Amygdala (tissue), 56 donors: ENCODE results near the gene CPA4.
"Not testable (repeated sequence)": the region's sequence is repeated elsewhere in the genome, so short reads cannot be mapped to it uniquely, and the experiment has no call there.

Source experiments
- DNase-seq, 56 donors: peaks; one replicate each; lab custom pipeline; 2025; lab: John Stamatoyannopoulos, UW

CPA4 gene

DNA sequence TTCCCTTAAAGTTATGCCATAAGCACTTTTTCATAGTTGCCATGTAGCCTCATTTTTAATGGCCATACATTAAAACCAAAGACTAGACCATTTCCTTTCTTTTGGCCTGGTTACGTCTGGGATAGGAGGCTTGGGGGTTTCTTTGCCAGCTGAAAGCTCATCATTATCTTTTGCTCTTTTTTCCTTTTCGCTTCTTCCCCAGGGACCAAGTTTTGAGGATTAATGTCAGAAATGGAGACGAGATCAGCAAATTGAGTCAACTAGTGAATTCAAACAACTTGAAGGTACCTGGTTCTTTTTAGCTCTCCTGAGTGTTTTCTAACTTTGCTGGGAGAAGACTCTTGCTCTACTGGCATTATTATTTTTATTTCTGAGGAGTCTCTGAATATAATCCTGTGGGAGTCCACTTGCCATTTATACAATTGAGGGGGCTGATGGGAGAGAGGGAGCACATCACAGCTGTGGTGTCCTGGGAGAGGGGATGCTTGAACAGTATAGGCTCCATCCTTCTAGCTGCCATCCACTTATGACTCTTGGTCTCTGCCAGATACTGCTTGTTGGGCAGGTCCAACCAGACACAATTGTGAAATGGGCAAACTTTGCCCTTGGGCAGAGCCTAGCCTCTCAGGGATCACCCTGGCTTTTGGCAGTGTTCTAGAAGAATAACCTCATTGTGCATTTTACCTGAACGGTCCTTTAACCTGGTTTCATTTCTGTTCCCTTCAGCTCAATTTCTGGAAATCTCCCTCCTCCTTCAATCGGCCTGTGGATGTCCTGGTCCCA, 5.8 kb downstream of the CPA4 start:
- DNase-seq, result no peak

DNA sequence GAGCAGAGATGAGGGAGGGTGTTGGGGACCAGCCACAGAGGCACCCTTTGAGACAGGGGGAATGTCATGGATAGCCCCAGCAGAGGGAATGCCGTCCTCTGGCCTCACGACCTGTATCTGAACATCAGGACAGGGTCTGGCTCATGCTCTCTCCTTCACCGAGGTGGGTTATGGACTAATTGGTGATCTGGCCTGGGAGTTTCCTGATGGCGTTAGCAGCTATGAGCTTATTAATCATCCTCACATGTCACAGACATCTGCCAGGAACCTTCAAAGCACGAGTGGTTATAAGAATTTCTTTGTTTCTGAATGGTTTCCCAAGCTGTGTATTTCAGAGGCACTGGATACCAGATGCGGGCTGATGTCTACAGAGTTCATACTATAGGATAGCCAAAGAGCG, 6.9 kb downstream of the CPA4 start:
- DNase-seq, result no peak

DNA sequence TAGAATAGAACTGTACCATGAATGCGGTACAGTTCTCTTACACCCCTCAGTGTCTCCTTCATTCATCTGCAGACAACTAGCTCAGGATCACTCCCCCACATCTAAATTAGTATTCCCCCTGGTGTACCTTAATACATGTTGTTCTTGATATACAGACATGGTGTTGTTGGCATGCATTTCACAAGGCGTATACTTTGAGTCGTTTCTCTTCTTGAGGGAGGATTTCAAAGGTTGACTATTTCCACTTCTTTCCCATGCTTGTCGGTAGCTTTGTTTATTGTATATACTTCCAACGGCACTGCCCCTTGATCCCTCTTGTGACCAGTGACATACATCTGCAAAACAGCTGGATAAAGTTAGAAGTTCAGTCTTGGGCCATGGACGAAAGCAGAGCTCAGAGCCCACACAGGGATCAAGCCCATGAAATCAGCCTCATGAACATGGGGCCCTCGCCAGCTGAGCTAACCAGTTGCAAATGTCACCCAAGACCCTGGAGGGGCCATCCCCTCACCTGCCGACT, 8.6 kb downstream of the CPA4 start:
- DNase-seq, result no peak

GRCh38 chr7:130302649-130303048, 9.7 kb downstream of the CPA4 start:
- no peak for DNase-seq

DNA sequence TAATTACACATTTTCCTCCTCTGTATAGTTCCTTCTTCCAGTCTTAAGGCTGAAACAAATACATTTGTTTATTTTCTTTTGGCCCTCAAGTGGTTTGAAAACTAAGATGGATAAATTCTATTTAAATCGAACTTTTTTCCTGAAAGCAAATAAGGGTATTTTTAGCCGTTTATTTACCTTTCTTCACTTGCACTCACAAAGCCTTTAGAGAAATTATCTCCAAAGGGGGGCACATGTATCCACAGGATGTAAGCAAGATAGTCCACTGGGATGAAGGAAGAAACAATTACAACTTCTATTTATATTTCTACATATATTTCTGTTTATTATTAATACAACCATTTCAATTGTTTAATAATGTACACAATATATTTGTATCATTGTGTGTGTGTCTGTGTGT, 10.2 kb downstream of the CPA4 start:
- no peak for DNase-seq

DNA sequence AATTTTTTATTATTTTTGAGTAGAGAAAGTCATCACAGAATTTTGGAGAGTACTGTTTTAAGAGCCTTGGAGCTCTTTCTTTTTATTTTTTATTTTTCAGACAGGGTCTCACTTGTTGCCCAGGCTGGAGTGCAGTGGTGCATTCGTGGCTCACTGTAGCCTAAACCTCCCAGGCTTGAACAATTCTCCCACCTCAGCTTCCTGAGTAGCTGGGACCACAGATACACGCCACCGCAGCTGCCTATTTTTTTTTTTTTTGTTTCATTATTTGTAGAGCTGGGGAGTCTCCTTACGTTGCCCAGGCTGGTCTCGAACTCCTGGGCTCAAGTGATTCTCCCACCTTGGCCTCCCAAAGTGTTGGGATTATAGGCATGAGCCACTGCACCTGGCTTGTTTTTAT, 10.6 kb downstream of the CPA4 start:
- DNase-seq, result no peak

- DNase-seq, result peak in 1 of 56 donors; percentile 3
Observed at GRCh38 chr7:130303982-130304381, 11.0 kb downstream of the CPA4 start.

- DNase-seq, result no peak
Observed at GRCh38 chr7:130304878-130305277, 11.9 kb downstream of the CPA4 start.

GRCh38 chr7:130305433-130306042, 12.6 kb downstream of the CPA4 start:
- no peak for DNase-seq

- no peak for DNase-seq
Observed at GRCh38 chr7:130309986-130310385, 17.0 kb downstream of the CPA4 start.

GRCh38 chr7:130314305-130314704, 21.3 kb downstream of the CPA4 start:
- DNase-seq, result no peak

GRCh38 chr7:130319541-130319940, 26.6 kb downstream of the CPA4 start:
- DNase-seq, result no peak

DNA sequence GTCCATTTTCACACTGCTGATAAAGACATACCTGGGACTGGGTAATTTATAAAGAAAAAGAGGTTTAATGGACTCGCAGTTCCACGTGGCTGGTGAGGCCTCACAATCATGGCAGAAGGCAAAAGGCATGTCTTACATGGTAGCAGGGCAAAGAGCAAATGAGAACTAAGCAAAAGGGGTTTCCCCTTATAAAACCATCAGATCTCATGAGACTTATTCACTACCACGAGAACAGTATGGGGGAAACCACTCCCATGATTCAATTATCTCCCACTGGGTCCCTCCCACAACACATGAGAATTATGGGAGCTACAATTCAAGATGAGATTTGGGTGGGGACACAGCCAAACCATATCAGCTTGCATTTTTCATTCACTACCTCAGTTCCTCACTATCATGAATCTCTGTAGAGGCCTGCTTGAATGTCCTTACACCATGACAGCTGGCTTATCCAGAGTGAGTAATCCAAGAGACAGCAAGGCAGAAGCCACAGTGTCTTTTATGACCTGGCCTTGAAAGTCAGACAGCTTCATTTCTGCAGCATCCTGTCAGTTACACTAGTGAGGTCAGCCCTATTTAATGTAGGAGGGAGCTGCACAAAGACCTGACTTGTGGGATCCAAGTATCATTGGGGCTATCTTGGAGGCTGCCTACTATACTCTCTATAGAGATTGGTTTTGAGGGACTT, 28.7 kb downstream of the CPA4 start:
- not testable (repeated sequence) for DNase-seq

DNA sequence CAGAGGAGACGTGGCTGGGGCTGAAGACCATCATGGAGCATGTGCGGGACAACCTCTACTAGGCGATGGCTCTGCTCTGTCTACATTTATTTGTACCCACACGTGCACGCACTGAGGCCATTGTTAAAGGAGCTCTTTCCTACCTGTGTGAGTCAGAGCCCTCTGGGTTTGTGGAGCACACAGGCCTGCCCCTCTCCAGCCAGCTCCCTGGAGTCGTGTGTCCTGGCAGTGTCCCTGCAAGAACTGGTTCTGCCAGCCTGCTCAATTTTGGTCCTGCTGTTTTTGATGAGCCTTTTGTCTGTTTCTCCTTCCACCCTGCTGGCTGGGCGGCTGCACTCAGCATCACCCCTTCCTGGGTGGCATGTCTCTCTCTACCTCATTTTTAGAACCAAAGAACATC, 29.7 kb downstream of the CPA4 start:
- DNase-seq, result no peak

- no peak for DNase-seq
Observed at GRCh38 chr7:130324306-130324943, 31.5 kb downstream of the CPA4 start.

GRCh38 chr7:130329681-130330080, 36.7 kb downstream of the CPA4 start:
- no peak for DNase-seq

DNA sequence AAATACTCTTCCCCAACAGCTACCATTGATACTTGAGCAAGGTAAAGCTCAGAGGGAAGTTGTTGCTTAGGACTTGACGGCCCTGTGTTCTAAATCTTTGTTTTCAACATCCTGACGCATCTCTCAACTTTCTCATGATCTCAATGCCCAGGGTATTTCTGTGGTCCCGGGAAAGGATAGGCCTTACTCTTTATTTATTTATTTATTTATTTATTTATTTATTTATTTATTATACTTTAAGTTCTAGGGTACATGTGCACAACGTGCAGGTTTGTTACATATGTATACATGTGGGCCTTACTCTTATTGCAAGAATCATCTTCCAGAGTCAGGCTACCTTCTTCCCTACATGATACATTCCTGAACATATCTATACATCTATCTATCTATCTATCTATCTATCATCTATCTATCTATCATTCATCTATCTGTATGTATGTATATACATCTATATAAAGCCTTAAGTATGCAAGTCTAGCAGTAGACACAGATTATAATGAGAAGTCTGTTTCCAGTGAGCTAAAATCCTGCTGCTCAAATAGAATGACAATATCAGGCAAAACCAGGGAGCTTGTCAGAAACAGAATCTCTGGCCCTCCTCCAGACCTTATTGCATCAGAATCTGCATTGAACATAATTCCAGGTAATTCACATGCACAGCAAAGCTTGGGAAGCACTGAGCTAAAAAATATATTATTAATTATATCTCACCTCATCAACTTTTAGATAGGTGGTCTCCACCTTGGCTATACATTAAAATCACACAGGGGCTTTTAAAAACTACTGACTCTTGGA, 39.5 kb downstream of the CPA4 start:
- no peak for DNase-seq

DNA sequence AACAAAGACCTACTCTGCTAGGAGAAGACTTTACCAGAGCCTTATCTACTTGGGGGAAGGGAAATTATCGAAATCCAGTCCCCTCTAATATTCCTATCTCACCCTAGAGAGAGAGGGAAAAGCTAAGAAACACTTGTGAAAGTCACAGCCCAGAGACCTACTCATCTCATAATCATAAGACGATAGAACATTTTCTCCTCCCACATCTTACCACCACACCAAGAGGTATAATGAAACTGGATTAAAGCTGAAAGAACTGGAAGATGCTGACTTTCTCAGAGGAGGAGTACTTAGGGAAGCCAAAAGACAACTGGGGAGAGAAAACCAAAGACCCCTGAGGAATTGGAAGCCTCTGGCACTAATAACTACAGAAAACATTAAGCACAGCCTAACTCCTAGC, 40.9 kb downstream of the CPA4 start:
- DNase-seq, result no peak

DNA sequence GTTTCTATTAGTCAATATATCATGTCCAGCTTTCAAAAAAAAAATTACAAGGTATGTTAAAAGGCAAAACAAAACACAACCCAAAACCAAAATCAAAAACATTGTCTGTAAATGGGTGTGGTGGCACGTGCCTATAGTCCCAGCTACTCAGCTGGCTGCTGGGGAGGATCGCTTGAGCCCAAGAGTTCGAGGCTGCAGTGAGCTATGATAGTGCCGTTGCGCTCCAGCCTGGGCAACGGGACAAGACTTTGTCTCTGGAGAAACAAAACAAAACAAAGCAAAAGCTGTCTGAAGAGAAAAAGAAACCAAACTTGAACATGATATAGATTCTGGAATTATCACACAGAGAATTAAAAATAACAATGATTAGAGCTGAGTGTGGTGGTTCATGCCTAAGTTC, 41.3 kb downstream of the CPA4 start:
- DNase-seq, result no peak

DNA sequence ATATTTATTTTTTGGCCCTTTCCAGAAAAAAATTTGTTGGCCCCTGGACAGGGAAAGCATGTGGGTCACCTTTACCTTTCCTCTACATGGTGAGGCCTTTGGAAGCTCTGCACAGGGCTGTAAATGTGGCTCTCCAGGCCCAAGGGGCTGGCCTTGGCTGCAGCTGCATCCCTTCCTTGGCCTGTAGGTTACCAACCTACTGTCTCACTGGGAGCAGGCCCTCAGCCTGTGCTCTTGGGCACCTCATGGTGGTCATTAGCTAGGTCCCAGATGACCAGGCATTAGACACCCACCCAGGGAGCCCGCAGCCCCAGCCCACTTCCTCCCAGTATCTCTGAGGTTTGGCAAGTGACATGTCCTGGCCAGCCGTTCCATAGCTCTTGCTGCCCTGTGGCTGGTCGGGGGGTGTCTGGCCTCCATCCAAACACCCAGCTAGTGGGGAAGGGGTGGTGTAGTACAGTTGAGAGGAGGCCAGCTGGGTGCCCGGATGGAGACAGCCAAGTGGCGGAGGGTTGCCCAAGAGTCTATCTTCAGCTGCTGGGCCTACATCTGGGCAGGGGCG, 44.5 kb downstream of the CPA4 start:
- no peak for DNase-seq
